Measurements from ENCODE around the gene MYBBP1A.

MYBBP1A gene

DNA sequence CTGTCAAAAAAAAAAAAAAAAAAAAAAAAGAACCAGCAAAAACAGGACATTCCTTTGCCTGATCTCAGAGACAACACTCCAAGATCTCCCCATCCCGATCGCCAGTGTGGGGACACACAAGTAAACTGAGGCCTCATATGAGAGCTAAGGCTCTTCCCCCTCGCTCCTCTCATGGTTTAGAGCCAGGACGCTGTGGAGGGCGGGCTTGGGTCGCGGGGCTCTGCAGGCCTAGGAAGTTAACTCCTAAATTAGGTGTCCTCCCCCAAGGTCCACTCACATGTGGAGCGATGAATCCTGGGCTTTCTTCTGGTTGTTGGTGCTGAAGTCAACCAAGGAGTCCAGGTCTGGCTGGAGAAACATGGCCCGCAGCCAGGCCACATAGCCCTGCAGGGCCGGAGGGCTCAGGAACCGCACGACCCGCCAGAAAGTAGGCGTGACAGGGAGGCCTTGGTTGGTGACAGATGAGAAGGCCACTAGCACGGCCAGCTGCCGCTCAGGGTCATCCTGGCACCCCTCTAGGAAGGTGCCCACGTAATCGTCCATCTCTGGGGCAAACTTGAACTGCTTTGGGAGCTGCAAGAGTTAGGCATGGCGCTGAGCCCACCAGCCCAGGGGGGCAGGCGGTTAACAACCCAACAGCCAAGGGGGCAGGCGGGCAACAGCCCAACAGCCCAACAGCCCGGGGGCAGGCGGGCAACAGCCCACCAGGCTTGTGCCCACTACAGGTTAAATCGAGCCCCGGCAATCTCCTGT is 5.2 kb downstream of the MYBBP1A start:
- no peak for ATAC-seq

DNA sequence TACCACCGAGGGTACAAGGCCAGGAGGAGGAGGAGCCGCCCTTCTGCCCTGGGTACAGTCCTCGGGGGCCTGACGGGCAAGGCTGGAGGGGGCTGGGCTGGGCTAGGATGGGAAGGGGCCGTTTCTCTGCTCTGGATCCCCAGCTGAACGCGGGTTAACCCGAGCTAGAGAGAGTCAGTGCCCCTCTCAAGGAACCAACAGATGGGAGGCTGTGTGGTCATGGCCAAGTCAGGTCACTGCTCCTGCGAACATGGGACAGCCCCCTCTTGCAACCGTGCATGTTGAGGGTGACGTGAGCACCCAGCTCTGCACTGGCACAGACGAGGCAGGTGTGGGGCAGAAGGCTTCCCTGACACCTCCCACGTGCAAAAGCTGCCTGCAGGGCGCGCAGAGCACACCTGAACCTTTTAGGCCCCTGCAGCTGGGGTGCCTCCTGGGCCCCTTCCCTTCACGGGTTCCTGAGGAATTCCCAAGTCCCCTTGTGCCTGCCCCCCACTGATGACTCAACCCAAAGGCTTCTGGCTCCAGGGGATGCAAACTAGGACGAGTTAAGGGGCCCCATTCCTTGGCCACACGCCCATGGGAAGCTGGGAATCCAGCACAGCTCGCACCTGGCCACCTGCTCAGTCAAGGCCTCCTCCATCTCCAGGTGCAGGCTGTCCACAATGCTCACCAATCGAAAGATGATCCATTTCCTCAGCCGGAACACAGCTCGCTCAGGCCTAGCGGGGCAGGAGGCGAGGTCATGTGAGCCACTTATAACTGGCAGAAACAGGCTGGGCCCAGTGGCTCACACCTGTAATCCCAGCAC is 6.3 kb downstream of the MYBBP1A start:
- no peak for ATAC-seq

DNA sequence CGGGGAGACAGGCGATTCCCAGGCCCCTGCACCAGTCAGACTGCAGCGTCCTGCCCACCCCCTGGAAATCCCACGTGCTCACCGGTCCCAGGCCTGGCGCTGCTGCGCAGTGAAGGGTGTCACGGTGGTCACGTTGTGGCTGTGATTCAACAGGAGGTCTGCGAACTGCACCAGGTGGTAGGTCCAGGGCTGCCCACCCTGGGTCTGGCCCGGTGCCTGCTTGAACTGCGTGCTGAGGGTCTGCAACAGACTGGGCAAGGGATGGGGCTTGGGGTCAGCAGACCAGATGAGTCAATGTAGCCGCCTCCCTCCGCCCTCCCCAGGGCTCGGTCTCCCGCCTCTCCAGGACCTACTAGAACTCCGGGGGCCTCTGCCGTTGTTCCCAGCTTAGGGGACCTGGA is 7.1 kb downstream of the MYBBP1A start:
- no peak for ATAC-seq

DNA sequence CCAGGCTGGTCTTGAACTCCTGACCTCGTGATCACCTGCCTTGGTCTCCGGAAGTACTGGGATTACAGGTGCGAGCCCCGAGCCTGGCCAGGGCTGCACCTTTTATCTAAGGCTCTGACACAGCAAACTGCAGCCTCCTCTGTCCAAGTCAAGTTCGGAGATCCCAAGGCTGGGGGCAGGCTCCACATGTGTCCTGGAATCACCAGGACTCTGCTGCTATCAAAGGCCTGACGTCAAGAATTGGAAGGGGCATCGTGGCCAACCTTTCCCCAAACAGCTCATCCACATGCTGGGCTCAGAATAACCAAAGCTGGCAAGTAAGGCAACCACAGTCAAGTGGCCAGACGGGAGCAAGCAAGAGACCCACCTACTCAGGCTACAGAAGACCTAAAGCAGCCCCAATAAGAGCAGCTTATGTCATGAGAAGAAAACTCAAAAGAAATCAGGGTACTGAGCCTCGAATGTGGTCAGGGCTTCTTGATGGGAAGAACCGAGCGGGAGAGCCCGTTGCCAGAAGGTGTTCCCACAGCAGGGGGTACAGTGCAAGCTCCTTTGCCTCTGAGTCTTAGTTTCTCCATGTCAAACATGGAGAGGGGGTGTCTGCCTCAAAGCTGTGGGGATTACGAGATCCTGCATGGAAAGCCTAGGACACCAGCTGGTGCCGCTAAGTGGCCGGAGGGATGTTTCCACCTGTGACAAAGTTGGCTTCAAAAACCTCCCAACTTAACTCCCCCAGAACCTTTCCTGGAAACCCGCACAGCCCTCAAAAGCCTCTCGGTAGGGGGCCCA is 7.9 kb downstream of the MYBBP1A start:
- ATAC-seq, result no peak

DNA sequence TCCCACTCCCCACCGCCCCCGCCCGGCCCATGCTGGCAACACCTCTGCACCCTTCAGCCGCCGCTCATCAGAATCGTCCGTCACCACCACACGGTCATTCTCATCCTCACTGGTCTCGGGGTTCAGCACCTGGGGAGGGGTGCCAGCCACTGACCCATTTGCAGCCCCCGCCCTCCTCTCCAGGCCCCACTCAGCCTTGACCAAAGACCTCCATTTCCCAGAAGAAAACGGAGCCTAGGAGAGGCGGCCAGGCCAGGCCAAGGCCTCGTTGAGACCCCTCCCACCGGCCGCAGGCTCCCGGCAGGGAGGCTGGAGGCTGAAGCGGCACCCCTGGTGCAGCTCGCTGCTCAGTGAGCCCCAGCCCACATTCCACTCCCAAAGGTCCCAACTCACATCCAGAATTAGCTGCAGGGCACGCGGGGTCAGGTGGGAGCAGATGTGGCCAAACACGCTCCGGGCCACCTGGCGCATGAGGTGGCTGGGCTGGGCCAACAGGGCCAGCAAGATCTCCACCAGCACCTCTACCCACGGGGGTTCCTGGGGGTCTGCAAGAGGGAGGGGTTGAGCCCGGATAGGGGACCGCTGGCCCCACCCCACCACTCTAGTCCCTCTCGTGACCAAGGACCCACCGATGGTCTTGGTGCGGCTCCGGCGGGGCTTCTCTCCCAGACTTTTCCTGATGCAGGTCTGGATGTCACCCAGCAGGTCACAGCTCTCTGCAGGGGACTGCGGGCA is 9.8 kb downstream of the MYBBP1A start:
- ATAC-seq, result no peak

DNA sequence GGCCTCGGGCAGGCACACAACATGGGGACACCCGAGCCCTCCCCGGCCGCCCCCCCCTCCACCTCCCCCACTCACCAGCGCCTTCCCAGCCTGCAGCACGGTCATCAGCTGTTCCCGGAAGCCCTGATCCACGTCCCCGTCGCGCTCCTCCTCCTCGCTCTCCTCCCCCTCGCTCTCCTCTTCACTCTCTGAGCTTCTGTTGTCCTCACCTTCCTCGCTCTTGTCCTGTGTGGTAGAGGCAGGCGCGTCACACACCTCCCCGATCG is 10.3 kb downstream of the MYBBP1A start:
- ATAC-seq, result no peak

DNA sequence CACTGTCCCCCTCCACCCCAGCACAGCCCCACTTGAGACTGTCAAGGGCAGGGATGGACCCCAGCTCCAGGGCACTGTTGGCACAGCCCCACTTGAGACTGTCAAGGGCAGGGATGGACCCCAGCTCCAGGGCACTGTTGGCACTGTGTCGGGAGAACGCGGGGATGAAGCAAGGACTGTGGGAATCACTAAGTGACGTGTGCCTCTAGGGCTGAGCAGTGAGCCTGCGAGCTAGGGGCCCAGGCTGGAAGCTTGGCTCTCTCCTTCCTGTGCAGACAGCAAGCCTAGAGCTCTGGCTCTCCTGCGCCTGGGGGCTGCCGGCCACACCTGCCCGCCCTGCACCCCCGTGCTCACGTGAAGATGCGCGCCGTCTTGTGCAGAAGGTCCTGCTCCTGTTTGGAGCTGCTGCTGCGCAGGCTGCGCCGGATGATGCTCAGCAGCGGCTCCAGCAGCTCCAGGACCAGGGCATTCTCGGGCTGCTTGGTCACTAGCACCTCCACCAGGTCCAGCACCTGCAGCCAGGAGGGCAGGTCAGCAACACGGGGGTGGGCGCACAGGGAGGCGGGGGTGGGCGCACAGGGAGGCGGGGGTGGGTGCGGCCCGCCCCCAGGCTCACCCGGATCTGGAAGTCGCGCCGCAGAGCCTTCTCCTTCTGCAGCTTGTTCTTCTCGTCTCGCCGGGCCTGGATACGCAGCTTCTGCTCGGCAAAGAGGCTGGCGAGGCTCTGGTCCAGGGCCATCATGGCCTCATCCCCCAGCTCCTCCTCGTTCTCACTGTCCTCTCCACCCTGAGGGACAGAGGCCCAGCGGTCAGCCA is 10.8 kb downstream of the MYBBP1A start:
- ATAC-seq, result no peak

DNA sequence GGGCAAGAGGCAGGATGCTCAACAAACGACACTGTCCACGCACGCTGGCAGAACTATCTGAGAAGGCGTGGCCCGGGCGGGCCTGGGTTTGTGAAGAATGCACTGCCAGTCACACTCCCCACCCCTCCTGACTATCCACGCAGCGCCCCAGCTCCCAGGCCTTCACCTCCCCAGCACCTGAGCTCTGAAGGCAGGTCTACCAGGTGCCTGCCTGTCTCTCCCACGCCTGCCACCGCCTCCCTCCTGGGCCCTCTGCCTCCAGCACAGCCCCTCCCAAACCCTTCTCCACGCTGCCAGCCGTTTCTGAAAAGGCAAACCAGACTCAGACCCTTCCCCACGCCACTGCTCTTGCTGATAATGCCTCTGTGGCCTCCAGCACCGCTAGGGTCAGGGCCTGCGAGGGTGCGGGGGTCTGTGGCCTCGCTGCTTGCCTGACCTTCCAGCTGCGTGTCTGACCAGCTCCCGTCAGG is 11.6 kb downstream of the MYBBP1A start:
- no peak for ATAC-seq

DNA sequence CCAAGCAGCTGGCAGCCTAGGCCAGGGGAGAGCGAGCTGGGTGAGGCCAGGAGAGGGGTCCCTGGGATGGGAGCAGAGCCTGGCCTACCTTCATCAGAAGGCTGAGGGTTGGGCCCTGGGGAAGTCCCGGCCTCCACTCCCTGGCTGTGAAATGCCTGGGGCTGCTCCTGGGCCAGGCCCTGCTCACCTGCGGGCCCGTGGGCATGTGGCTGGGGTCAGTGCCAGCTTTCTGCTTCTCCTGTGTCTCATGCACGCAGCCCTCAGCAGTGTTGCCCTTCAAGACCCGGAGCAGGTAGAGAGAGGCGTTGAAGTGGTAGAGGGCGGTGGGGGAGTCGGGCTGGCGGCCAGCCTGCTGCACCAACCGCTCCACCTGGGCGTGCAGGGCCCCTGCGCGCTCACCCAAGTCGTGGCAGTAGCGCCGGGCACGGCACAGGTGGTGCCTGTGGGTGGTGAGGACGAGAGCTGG is 12.4 kb downstream of the MYBBP1A start:
- ATAC-seq, result no peak

DNA sequence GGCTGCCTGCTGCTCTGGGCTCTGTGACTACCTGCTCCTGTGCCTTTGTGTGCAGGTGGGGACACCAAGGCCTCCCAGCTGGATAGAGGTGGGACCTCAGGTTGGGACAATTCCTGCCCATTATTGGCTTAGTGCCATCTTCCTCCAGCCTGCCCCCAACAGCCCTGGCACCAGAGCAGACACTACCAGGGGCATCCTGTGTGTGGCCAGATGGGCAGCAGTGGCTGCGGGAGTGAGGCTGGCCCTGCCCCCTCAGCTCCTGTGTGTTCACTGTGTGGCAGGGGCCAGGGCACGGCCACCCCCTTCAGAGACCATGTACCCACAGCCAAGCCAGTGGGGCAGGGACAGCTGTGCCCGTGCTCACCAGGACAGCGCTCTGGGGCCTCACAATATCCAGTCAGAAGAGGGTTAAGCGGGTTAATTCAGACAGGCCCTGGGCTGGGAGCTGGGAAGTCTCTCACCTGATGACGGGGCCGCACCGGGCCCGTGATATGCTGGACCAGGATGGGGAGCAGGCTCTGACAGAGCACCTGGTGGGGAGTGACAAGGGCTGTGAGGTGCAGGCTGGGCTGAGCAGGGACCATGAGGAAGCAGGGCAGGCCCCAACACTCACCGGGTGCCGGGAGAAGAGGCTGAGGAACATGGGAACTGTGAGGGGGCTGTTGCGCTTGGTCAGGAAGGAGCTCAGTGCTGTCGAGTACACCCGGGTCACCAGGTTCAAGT is 13.0 kb downstream of the MYBBP1A start:
- no peak for ATAC-seq

DNA sequence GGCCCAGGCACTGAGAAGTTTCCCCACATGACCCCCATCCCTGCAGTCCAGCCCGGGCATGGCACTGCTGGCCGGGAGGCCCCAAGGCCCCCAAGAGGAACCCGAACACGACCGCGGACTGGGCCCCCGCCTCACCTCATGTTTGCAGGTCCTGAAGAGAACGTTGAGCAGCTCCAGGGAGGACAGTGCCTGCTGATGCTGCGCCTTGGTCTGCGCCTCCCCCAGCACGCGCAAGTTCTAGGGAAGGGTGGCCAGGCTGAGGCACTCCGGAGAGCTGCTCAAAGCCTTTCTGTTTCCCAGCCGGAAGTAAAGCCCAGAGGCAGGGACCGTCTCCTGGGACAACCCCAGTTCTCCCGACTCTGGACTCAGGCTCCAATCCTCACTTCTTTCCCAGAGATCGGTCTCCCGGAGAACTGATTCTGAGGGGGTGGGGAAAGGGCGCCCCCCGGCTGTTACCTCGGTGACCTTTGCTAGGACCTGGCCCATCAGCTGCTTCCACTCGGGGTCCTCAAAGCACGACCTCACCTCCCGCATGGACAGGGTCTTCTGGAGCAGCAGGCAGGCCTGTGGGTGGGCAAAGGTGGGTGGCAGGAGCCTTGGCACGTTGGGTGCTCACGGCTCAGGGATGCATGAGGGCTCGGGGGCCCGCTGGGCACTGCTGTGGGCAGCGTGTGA is 13.7 kb downstream of the MYBBP1A start:
- no peak for ATAC-seq

DNA sequence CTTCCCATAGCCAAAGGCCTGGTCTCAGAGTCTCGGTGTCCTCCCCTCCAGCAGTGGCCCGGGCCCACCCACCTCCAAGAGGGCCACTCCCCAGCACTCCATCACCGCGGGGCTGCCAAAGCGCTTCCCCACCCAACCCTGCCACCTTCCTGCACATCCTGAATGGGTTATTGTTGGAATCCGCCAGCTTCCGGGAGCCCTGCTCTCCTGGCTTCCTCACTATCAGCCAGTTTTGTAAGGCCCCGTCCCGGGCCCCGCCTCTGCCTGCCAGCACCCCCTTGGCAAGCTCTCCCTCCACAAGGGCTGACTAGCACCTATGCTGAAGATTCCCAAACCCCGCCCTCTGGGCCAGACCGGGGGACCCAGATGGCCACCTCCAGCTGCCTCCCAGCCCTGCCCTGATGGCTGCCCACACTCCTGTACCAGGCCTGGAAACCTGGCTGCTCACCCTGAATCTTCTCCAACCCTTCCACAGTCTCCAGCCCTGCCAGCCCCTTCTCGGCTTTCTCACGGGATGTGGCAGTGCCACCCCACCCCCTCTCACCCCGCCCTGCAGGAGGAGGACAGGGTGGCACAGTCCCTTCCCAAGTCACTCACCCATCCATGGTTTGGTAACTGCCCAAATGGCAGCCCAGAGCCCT is 14.4 kb downstream of the MYBBP1A start:
- ATAC-seq, result no peak

DNA sequence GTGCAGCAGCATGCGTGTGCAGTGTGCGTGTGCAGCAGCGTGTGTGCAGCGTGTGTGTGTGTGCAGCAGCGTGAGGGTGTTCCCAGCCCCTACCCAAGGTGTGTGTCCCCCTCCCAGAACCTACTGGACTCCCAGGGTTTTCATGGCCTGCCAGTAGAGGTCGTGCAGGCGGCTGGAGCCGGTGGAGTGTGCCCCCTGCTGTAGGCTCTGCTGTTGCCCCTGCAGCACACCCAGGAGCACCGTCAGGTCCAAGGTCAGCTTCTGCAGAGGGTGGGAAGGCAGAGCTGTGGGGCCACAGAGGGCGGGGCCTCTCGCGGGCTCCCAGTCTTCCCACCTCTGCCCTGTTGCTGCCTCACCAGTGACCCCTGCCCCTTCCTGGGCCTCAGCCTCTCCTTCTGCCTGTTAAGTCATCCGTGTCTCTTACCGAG is 14.9 kb downstream of the MYBBP1A start:
- ATAC-seq, result no peak

DNA sequence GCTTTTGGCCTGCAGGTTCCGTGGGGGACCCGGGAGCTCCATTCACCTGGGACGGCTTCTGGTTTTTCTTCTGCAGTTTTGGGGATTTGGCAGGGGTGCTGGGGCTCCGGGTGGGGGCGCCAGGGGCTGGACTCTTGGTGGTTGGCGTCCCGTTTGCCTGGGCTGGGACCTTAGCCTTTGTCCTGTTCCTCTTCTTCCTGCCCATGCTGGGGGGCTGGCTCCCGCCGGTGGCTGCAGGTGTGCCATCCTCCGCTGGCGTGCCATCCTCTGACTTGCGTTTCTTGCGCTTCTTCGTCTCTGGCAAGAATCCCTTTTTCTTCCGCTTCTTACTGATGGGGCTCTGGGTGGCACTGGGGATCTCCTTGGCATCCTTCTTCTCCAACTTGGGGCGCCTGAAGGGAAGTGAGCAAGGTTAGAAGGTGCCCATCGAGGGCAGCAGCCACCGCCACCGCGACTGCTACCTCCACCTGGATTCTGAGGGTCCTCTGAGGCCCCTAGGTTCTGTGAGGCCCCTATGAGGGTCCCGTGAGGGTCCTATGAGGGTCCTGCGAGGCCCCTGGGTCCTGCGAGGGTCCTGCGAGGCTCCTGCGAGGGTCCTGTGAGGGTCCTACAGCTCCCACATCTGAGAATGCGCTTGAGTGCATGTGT is 15.5 kb downstream of the MYBBP1A start:
- ATAC-seq, result no peak

DNA sequence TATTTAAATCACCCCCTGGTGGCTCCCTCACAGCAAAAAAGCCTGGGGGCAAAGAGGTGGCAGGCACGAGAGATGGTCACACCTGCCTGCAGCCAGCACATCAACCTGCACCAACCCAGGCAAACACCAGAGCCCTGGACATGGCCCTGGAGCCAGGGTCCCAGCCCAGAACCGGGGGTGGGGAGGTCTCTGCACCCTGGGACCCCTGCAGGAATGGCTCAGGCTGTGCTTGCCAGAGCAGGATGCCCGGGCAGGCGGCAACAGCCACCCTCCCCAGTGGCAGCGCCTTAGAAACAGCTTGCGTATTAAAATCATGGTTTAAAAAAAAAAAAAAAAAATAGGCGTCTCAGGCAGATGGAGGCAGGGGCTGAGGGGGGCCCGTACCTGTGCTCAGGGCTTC is 16.2 kb downstream of the MYBBP1A start:
- no peak for ATAC-seq

DNA sequence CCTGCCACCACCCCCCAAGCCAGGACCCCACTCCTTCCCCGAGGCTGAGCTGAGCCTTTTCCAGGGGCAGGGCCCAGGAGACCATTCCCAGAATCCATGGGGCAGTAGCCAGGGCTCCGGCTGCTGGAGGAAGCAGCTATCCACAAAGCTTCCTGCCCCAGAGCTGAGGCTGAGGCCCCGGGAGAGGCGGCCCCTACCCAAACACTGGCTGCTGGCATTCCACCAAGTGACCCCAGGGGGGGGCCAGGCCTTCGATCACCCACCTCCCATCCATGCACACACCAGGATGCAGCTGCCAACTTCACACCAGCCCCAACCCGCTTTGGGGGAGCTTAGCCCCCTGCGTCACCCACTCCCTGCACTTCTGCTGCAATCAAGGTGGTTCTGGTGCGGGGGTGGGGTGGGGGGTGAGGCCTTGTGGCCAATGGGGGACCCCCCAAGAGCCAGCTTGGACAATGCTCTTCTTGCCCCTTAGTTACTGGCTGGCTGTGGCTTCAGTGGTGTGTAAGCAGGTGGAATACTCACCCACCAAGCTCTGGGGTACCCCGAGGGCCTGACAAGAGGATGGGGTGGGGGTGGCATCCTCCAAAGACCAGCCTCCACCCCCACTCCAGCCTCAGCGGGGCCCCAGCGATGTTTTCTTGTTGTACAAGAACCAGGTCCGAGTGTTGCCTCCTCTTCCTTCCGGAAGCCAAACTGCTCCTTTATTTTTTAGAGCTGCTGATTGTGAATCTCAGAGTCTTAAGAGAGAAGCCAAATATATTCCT is 16.8 kb downstream of the MYBBP1A start:
- no peak for ATAC-seq

DNA sequence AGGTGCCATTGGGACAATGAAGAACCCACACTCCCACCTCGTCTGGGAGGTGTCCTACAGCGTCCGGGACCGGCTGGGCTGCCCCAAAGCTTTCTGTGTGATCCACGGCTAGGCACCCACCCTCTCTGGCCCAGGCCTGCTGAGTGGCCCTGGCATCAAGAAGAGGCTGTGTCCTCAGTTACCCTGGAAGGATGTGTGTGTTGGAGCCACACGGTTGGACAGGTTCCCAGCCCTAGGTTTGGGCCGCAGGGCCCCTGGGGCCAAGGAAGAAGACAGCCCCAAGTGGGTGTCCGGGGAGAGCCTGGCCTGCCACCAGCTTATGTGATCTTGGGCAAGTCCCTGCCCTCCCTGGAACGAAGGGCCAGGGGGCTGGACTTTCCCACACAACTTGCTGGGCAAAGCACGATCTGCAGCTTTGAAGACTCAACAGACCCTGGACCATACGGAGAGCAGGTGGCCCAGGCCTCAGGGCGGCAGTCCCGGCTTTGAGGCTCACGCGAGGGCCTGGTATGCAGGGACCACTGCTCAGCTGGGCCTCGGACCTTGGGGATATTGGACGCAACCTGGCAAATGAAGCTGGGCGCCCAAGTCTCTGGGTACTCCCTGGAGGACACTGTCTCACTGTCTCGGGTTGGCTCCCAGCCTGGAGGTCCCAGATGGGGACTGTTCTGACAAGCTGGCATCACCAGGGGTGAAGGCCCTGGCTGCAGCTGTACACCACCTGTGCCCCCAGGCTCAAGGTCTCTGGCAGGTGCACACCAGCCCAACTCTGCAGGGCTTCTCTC is 17.5 kb downstream of the MYBBP1A start:
- ATAC-seq, result no peak
